Measurements from ENCODE around the gene AGR3. TPM values are rescaled to one million over a fixed set of nuclear protein-coding genes. Genes with fewer than 3 reads are reported as not detected.
"Not testable (repeated sequence)": the region's sequence is repeated elsewhere in the genome, so short reads cannot be mapped to it uniquely, and the experiment has no call there.

Gene AGR3
- polyA plus RNA-seq, 6 donors from 2014 or later: not detected

- Mint-ChIP-seq H3K4me1 (no peaks in the 10 kb centered on the region), H3K36me3 (no peaks in the 10 kb centered on the region), H3K27ac (no peak overlapping the region), H3K4me3 (no peak overlapping the region), H3K9me3 (no peaks in the 10 kb centered on the region), H3K27me3 (no peaks in the 10 kb centered on the region)
- ATAC-seq (ENCODE audit: low read depth in 2 of 2): no peak
- DNase-seq: no peak
These were observed 1.2 kb downstream of the AGR3 start for GRCh38 chr7:16880554-16880953.

- no peak for DNase-seq
- Mint-ChIP-seq H3K9me3 (no peaks in the 10 kb centered on the region), H3K27ac (no peak overlapping the region), H3K36me3 (no peaks in the 10 kb centered on the region), H3K4me1 (no peaks in the 10 kb centered on the region), H3K27me3 (no peaks in the 10 kb centered on the region), H3K4me3 (no peak overlapping the region)
- ATAC-seq (ENCODE audit: low read depth in 2 of 2): no peak
These were observed 2.6 kb downstream of the AGR3 start for GRCh38 chr7:16879181-16879580.

GRCh38 chr7:16875861-16876260, 5.9 kb downstream of the AGR3 start:
- Mint-ChIP-seq H3K4me3 (no peak overlapping the region), H3K36me3 (no peaks in the 10 kb centered on the region), H3K27ac (no peak overlapping the region), H3K4me1 (no peaks in the 10 kb centered on the region), H3K27me3 (no peaks in the 10 kb centered on the region), H3K9me3 (peaks cover 0 to 16% (median 13%) of the 10 kb centered on the region in 7 donors)
- ATAC-seq (ENCODE audit: low read depth in 2 of 2) (no peak), DNase-seq (no peak)

GRCh38 chr7:16874066-16874465, 7.7 kb downstream of the AGR3 start:
- ATAC-seq (ENCODE audit: low read depth in 2 of 2): no peak
- no peaks in the 10 kb centered on the region for H3K36me3 Mint-ChIP-seq
- H3K27ac Mint-ChIP-seq: no peak overlapping the region
- H3K27me3 Mint-ChIP-seq: no peaks in the 10 kb centered on the region
- peaks cover 0 to 16% (median 13%) of the 10 kb centered on the region in 7 donors for H3K9me3 Mint-ChIP-seq
- DNase-seq: no peak
- no peak overlapping the region for H3K4me3 Mint-ChIP-seq
- no peaks in the 10 kb centered on the region for H3K4me1 Mint-ChIP-seq

GRCh38 chr7:16867328-16867727, 14.5 kb downstream of the AGR3 start:
- Mint-ChIP-seq H3K27me3 (peaks cover 0 to 4% (median 0%) of the 10 kb centered on the region in 3 donors), H3K9me3 (peaks cover 0 to 12% (median 8%) of the 10 kb centered on the region in 7 donors), H3K4me1 (no peaks in the 10 kb centered on the region)

GRCh38 chr7:16853189-16853588, 28.6 kb downstream of the AGR3 start:
- not testable (repeated sequence) for DNase-seq; H3K27me3 Mint-ChIP-seq; H3K9me3 Mint-ChIP-seq; H3K36me3 Mint-ChIP-seq; H3K4me3 Mint-ChIP-seq; ATAC-seq (ENCODE audit: low read depth in 2 of 2); H3K27ac Mint-ChIP-seq
- peaks cover 13 to 30% (median 18%) of the 10 kb centered on the region in 3 donors for H3K4me1 Mint-ChIP-seq

More at GRCh38 chr7:16867328-16867727, 14.5 kb downstream of the AGR3 start:
- Mint-ChIP-seq H3K27ac (no peak overlapping the region), H3K4me3 (no peak overlapping the region), H3K36me3 (no peaks in the 10 kb centered on the region)
- DNase-seq: no peak
- ATAC-seq (ENCODE audit: low read depth in 2 of 2): no peak

GRCh38 chr7:16851829-16852228, 30.0 kb downstream of the AGR3 start:
- H3K9me3 Mint-ChIP-seq: no peaks in the 10 kb centered on the region
- H3K27ac Mint-ChIP-seq: no peak overlapping the region
- peak overlapping the region in 7 of 8 donors; percentile 14 to 80 (median 74) for H3K4me3 Mint-ChIP-seq
- DNase-seq (peak; percentile 39), ATAC-seq (ENCODE audit: low read depth in 2 of 2) (peak; percentile 84 to 89)
- H3K4me1 Mint-ChIP-seq: peaks cover 13 to 30% (median 18%) of the 10 kb centered on the region in 3 donors
- H3K27me3 Mint-ChIP-seq: no peaks in the 10 kb centered on the region
- H3K36me3 Mint-ChIP-seq: no peaks in the 10 kb centered on the region

- peak; percentile 5 for DNase-seq
- peak overlapping the region in 2 of 6 donors; percentile 24 to 47 for H3K27ac Mint-ChIP-seq
These were observed 30.9 kb downstream of the AGR3 start for GRCh38 chr7:16850614-16851466.

GRCh38 chr7:16849296-16850148, 32.3 kb downstream of the AGR3 start:
- Mint-ChIP-seq H3K27me3 (no peaks in the 10 kb centered on the region), H3K27ac (peak overlapping the region in 2 of 6 donors; percentile 8 to 83), H3K4me3 (no peak overlapping the region), H3K9me3 (no peaks in the 10 kb centered on the region), H3K36me3 (no peaks in the 10 kb centered on the region), H3K4me1 (peaks cover 13 to 30% (median 18%) of the 10 kb centered on the region in 3 donors)
- ATAC-seq (ENCODE audit: low read depth in 2 of 2) (no peak), DNase-seq (no peak)

More at GRCh38 chr7:16850614-16851466, 30.9 kb downstream of the AGR3 start:
- H3K9me3 Mint-ChIP-seq: no peaks in the 10 kb centered on the region
- H3K4me3 Mint-ChIP-seq: peak overlapping the region; percentile 14 to 80 (median 69)
- H3K27me3 Mint-ChIP-seq: no peaks in the 10 kb centered on the region
- no peaks in the 10 kb centered on the region for H3K36me3 Mint-ChIP-seq
- ATAC-seq (ENCODE audit: low read depth in 2 of 2): peak; percentile 66
- peaks cover 13 to 30% (median 18%) of the 10 kb centered on the region in 3 donors for H3K4me1 Mint-ChIP-seq

- H3K4me3 Mint-ChIP-seq: no peak overlapping the region
- ATAC-seq (ENCODE audit: low read depth in 2 of 2): no peak
- no peak overlapping the region for H3K27ac Mint-ChIP-seq
- H3K9me3 Mint-ChIP-seq: no peaks in the 10 kb centered on the region
- H3K4me1 Mint-ChIP-seq: peaks cover 12 to 25% (median 13%) of the 10 kb centered on the region in 3 donors
- no peak for DNase-seq
- no peaks in the 10 kb centered on the region for H3K27me3 Mint-ChIP-seq
- no peaks in the 10 kb centered on the region for H3K36me3 Mint-ChIP-seq
These were observed 34.4 kb downstream of the AGR3 start for GRCh38 chr7:16847381-16847860.

- H3K27ac Mint-ChIP-seq: no peak overlapping the region
- ATAC-seq (ENCODE audit: low read depth in 2 of 2) (no peak), DNase-seq (no peak)
- H3K36me3 Mint-ChIP-seq: no peaks in the 10 kb centered on the region
- peaks cover 5 to 17% (median 6%) of the 10 kb centered on the region in 3 donors for H3K4me1 Mint-ChIP-seq
- no peaks in the 10 kb centered on the region for H3K9me3 Mint-ChIP-seq
- no peaks in the 10 kb centered on the region for H3K27me3 Mint-ChIP-seq
- H3K4me3 Mint-ChIP-seq: no peak overlapping the region
These were observed 35.1 kb downstream of the AGR3 start for GRCh38 chr7:16846601-16847165.

GRCh38 chr7:16845746-16846145, 36.0 kb downstream of the AGR3 start:
- Mint-ChIP-seq H3K4me1 (peaks cover 0 to 10% (median 0%) of the 10 kb centered on the region in 3 donors), H3K4me3 (no peak overlapping the region), H3K27me3 (no peaks in the 10 kb centered on the region), H3K36me3 (no peaks in the 10 kb centered on the region), H3K9me3 (no peaks in the 10 kb centered on the region), H3K27ac (peak overlapping the region in 1 of 6 donors; percentile 73)
- no peak for DNase-seq
- ATAC-seq (ENCODE audit: low read depth in 2 of 2): no peak

- ATAC-seq (ENCODE audit: low read depth in 2 of 2) (no peak), DNase-seq (no peak)
- H3K27me3 Mint-ChIP-seq: no peaks in the 10 kb centered on the region
- H3K4me1 Mint-ChIP-seq: peaks cover 8 to 14% (median 11%) of the 10 kb centered on the region in 3 donors
- H3K36me3 Mint-ChIP-seq: no peaks in the 10 kb centered on the region
- H3K27ac Mint-ChIP-seq: peak overlapping the region in 1 of 6 donors; percentile 19
- H3K4me3 Mint-ChIP-seq: no peak overlapping the region
- no peaks in the 10 kb centered on the region for H3K9me3 Mint-ChIP-seq
These were observed 40.1 kb downstream of the AGR3 start for GRCh38 chr7:16841681-16842080.

All from naive B cell (primary cell).